ENCODE data around the gene EMILIN2. TPM values are rescaled to one million over a fixed set of nuclear protein-coding genes. Genes with fewer than 3 reads are reported as not detected.
"Not testable (repeated sequence)": the region's sequence is repeated elsewhere in the genome, so short reads cannot be mapped to it uniquely, and the experiment has no call there.

The EMILIN2 gene
- total and polyA plus RNA-seq, 4 donors = 0.58 to 4.6 (median 1.8) TPM

DNA sequence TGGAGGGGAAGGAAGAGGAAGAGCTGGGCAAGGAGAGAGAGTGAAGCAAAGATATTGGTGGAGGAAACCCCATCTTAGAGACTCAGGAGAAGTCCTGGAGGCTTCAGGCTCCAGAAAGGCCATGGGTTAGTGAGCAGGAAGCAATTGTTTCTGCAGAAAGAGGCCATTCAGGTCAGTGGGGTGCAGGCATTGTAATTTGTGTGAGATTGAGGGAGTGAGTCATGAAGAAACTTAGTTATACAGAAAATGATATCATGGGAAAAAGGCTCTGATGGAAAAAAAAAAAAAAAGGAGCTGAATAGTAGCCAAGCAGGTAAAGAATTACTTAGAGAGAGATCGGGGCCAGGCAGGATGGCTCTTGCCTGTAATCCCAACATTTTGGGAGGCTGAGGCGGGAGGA is 4.0 kb downstream of the EMILIN2 start:
- Histone ChIP-seq H3K9ac (ENCODE audit: low read depth in 1 of 2, low read length in 2 of 2) (no peak overlapping the region), H3K27ac (ENCODE audit: low read depth in 1 of 2, low read length in 2 of 2) (no peak overlapping the region), H3K9me3 (ENCODE audit: control insufficient read depth in 4 of 4, low read length in 3 of 4) (no peaks in the 10 kb centered on the region), H3K4me1 (ENCODE audit: control insufficient read depth in 4 of 4, insufficient read depth in 4 of 4, low read length in 3 of 4) (peaks cover 14 to 17% (median 15%) of the 10 kb centered on the region in 4 donors), H3K4me3 (ENCODE audit: low read depth in 1 of 3, low read length in 3 of 3) (no peak overlapping the region), H3K36me3 (ENCODE audit: control insufficient read depth in 4 of 4, insufficient read depth in 3 of 4, low read depth in 1 of 4, low read length in 3 of 4) (no peaks in the 10 kb centered on the region), H3K27me3 (ENCODE audit: control insufficient read depth in 4 of 4, insufficient read depth in 4 of 4, low read length in 3 of 4) (peaks cover 0 to 14% (median 7%) of the 10 kb centered on the region in 4 donors)
- no peak for DNase-seq (ENCODE audit: low spot score)
- WGBS = 97% methylated on average over 2 of the region's 2 CpGs
- TF ChIP-seq FOXA2 (IDR thresholded peaks at IDR 0.05) (no peak), NR2F2 (IDR thresholded peaks at IDR 0.05) (no peak), JUND (IDR thresholded peaks at IDR 0.05) (no peak), HNF4G (IDR thresholded peaks at IDR 0.05) (no peak), RAD21 (IDR thresholded peaks at IDR 0.05) (no peak), EGR1 (IDR thresholded peaks at IDR 0.05; ENCODE audit: low read depth in 2 of 2) (no peak), RXRA (IDR thresholded peaks at IDR 0.05) (no peak)
- TF ChIP-seq, protein P1, sequence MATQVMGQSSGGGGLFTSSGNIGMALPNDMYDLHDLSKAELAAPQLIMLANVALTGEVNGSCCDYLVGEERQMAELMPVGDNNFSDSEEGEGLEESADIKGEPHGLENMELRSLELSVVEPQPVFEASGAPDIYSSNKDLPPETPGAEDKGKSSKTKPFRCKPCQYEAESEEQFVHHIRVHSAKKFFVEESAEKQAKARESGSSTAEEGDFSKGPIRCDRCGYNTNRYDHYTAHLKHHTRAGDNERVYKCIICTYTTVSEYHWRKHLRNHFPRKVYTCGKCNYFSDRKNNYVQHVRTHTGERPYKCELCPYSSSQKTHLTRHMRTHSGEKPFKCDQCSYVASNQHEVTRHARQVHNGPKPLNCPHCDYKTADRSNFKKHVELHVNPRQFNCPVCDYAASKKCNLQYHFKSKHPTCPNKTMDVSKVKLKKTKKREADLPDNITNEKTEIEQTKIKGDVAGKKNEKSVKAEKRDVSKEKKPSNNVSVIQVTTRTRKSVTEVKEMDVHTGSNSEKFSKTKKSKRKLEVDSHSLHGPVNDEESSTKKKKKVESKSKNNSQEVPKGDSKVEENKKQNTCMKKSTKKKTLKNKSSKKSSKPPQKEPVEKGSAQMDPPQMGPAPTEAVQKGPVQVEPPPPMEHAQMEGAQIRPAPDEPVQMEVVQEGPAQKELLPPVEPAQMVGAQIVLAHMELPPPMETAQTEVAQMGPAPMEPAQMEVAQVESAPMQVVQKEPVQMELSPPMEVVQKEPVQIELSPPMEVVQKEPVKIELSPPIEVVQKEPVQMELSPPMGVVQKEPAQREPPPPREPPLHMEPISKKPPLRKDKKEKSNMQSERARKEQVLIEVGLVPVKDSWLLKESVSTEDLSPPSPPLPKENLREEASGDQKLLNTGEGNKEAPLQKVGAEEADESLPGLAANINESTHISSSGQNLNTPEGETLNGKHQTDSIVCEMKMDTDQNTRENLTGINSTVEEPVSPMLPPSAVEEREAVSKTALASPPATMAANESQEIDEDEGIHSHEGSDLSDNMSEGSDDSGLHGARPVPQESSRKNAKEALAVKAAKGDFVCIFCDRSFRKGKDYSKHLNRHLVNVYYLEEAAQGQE (IDR thresholded peaks at IDR 0.05) = no peak

DNA sequence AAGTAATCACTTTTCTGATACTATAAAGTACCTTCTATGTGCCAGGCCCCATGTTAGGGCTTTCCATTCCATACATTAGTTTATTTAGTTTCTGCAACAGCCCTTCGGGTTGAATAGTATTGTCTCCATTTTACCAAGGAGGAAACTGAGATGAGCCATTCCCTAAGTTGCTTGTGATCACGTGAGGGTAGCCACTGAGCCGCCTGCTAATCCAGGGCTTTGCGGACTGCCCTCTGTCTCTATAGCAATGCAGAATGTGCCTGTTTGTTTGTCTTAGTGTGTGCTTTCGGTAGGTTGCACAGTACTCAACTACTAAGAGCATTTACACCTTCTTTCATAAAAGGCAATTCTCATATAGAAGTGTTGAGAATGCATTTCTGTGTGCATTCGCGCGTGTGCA is 5.0 kb downstream of the EMILIN2 start:
- Histone ChIP-seq H3K36me3 (ENCODE audit: control insufficient read depth in 4 of 4, insufficient read depth in 3 of 4, low read depth in 1 of 4, low read length in 3 of 4) (no peaks in the 10 kb centered on the region), H3K9ac (ENCODE audit: low read depth in 1 of 2, low read length in 2 of 2) (no peak overlapping the region), H3K9me3 (ENCODE audit: control insufficient read depth in 4 of 4, low read length in 3 of 4) (no peaks in the 10 kb centered on the region), H3K4me1 (ENCODE audit: control insufficient read depth in 4 of 4, insufficient read depth in 4 of 4, low read length in 3 of 4) (peaks cover 7 to 11% (median 9%) of the 10 kb centered on the region in 4 donors), H3K27ac (ENCODE audit: low read depth in 1 of 2, low read length in 2 of 2) (no peak overlapping the region), H3K4me3 (ENCODE audit: low read depth in 1 of 3, low read length in 3 of 3) (no peak overlapping the region), H3K27me3 (ENCODE audit: control insufficient read depth in 4 of 4, insufficient read depth in 4 of 4, low read length in 3 of 4) (peaks cover 0 to 12% (median 6%) of the 10 kb centered on the region in 4 donors)
- 90% methylated on average over 8 of the region's 8 CpGs for WGBS
- DNase-seq (ENCODE audit: low spot score) = no peak
- TF ChIP-seq YY1 (IDR thresholded peaks at IDR 0.05) (no peak), EGR1 (IDR thresholded peaks at IDR 0.05; ENCODE audit: low read depth in 2 of 2) (no peak), NR2F2 (IDR thresholded peaks at IDR 0.05) (no peak)
- TF ChIP-seq, protein P2, sequence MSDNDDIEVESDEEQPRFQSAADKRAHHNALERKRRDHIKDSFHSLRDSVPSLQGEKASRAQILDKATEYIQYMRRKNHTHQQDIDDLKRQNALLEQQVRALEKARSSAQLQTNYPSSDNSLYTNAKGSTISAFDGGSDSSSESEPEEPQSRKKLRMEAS (IDR thresholded peaks at IDR 0.05) = no peak

DNA sequence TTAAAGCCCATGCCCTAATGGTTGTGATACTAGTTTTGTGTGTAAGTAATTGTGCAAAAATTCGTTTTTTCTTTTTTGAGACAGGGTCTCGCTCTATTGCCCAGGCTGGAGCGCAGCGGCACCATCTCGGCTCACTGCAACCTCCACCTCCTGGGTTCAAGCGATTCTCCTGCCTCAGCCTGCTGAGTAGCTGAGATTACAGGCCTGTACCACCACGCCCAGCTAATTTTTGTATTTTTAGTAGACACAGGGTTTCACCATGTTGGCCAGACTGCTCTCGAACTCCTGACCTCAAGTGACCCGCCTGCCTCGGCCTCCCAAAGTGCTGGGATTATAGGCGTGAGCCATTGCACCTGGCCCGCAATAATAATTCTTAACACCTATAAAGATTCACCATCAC is 5.7 kb downstream of the EMILIN2 start:
- H3K9ac ChIP-seq (ENCODE audit: low read depth in 1 of 2, low read length in 2 of 2); H3K27me3 ChIP-seq (ENCODE audit: control insufficient read depth in 4 of 4, insufficient read depth in 4 of 4, low read length in 3 of 4); H3K27ac ChIP-seq (ENCODE audit: low read depth in 1 of 2, low read length in 2 of 2); H3K9me3 ChIP-seq (ENCODE audit: control insufficient read depth in 4 of 4, low read length in 3 of 4); H3K4me3 ChIP-seq (ENCODE audit: low read depth in 1 of 3, low read length in 3 of 3); H3K4me1 ChIP-seq (ENCODE audit: control insufficient read depth in 4 of 4, insufficient read depth in 4 of 4, low read length in 3 of 4); DNase-seq (ENCODE audit: low spot score); H3K36me3 ChIP-seq (ENCODE audit: control insufficient read depth in 4 of 4, insufficient read depth in 3 of 4, low read depth in 1 of 4, low read length in 3 of 4): not testable (repeated sequence)
- WGBS = 90% methylated on average over 12 of the region's 12 CpGs
